ENCODE results near the gene FXR1.

DNA sequence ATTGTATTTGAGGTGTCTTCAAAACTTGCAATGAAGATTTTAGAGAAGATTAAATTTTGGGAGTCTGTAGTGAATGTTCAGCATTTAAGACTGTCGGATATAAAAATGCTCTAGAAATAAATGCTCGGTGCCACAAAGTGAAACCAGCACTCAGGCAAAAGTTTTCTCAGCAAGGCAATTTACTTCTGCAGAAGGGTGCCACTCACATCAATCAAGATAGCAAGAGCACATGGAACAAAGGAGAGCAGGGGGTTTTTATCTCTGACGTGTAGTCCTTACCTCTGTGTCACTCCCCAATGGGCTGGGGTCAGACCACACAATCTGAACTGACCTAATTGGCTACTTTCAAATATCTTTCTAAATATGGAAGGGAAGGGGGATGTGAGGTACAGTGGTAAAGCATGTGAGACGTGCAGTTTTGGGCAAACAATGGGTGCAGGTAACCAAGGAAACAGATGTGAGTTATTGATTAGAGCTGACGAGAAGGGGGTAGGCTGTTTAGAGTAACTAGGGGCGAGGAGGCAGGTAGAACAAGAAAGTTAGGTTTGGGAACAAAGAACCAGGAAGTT, 23.4 kb upstream of the FXR1 start:
- TF ChIP-seq CTCF (conservative IDR thresholded peaks at IDR 0.05; ENCODE audit: low read depth, low read length) (no peak), EZH2 (IDR thresholded peaks at IDR 0.05; ENCODE audit: low read length, unreplicated experiment) (no peak), EZH2phosphoT487 (IDR thresholded peaks at IDR 0.05; ENCODE audit: borderline replicate concordance, low read length) (no peak)

All from PC-3 (cell line).